PC-9 (cell line): ENCODE measurements around the gene TDRD6.
A peak's percentile ranks its signal among the peaks of the same experiment; 100 is the strongest.

Source experiments
- EZH2 ChIP-seq: fragments of 200-600 bp; sonication (generic); IDR thresholded peaks from 2 replicates; pipeline ENCODE4 v1.8.0; 2017; ENCODE audit warnings: antibody characterized with exemption, low read depth
- TF ChIP-seq, protein P1 (sequence below): fragments of 200-600 bp; sonication (generic); conservative IDR thresholded peaks from 2 replicates; pipeline ENCODE4 v1.6.1; 2017; ENCODE audit warnings: mixed run types, antibody characterized with exemption, mild to moderate bottlenecking, moderate library complexity

DNA sequence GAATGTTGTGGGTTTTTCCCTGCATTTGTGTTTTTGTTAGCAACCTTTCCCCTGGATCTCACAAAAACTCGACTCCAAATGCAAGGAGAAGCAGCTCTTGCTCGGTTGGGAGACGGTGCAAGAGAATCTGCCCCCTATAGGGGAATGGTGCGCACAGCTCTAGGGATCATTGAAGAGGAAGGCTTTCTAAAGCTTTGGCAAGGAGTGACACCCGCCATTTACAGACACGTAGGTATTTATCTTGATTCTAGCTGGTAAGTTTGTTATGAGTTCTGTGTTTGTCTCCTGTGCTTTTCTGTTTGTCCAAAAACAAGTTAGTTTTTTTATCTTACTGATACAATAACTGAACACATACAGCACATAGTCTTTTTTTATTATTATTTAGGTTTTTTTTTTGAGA lies 31.9 kb upstream of the TDRD6 start:
- TF ChIP-seq, protein P1, sequence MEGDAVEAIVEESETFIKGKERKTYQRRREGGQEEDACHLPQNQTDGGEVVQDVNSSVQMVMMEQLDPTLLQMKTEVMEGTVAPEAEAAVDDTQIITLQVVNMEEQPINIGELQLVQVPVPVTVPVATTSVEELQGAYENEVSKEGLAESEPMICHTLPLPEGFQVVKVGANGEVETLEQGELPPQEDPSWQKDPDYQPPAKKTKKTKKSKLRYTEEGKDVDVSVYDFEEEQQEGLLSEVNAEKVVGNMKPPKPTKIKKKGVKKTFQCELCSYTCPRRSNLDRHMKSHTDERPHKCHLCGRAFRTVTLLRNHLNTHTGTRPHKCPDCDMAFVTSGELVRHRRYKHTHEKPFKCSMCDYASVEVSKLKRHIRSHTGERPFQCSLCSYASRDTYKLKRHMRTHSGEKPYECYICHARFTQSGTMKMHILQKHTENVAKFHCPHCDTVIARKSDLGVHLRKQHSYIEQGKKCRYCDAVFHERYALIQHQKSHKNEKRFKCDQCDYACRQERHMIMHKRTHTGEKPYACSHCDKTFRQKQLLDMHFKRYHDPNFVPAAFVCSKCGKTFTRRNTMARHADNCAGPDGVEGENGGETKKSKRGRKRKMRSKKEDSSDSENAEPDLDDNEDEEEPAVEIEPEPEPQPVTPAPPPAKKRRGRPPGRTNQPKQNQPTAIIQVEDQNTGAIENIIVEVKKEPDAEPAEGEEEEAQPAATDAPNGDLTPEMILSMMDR: peak; percentile 36; the same call in 1 of the 2 replicates
- no peak for TF ChIP-seq EZH2
